B cell (primary cell): ENCODE results near the gene SELENOP. TPM values are rescaled to one million over a fixed set of nuclear protein-coding genes. Genes with fewer than 3 reads are reported as not detected.
A peak's percentile ranks its signal among the peaks of the same experiment; 100 is the strongest.

Experiments used
- ATAC-seq: fragments of 200-7000 bp; cut with Tn5 transposase; one replicate; pipeline ENCODE4 v1.10.0; 2021; ENCODE audit warnings: low read depth, mild to moderate bottlenecking, moderate number of reproducible peaks, moderate library complexity
- CTCF ChIA-PET: fragments of 350-600 bp; sonication (Branson Sonifier 250); formaldehyde crosslinking; loops from one replicate; lab custom pipeline; 2021; ENCODE audit warnings: antibody characterized with exemption, inconsistent platforms; lab: Charles Lee
- POLR2A ChIA-PET: fragments of 350-600 bp; sonication (Branson Sonifier 250); formaldehyde crosslinking; loops from one replicate; lab custom pipeline; 2021; ENCODE audit warnings: antibody characterized with exemption; lab: Charles Lee
- DNase-seq: peaks from one replicate; pipeline ENCODE4 v3.0.0; 2013
- H2AFZ ChIP-seq: 2 replicates; pipeline ENCODE4 v1.6.1; 2012; ENCODE audit warnings: mild to moderate bottlenecking, low read depth, low read length; ENCODE audit not compliant: insufficient read depth, poor library complexity, severe bottlenecking
- H3K27ac ChIP-seq, 2 donors: 1 replicate in 1 of 2; 2 replicates in 1 of 2; pipeline ENCODE4 v1.5.1; 2012 to 2013; ENCODE audit warnings: low read length in 2 of 2, mild to moderate bottlenecking in 2 of 2, moderate library complexity in 1 of 2
- H3K27me3 ChIP-seq, 4 experiments: fragments of 200-600 bp in 1 of 4; sonication (generic) in 1 of 4; replicated peaks in 1 of 4; 1 replicate in 2 of 4; 2 replicates in 2 of 4; pipeline versions ENCODE4 v1.6.1 to v1.7.0; 2013 to 2016; ENCODE audit warnings: low read length in 3 of 4, mild to moderate bottlenecking in 2 of 4, mixed read lengths in 1 of 4, moderate library complexity in 1 of 4; ENCODE audit not compliant: insufficient read depth in 4 of 4, control insufficient read depth in 3 of 4; ENCODE audit errors: control extremely low read depth in 1 of 4
- H3K36me3 ChIP-seq, 2 experiments: replicated peaks in 1 of 2; 1 replicate in 1 of 2; 2 replicates in 1 of 2; pipeline versions ENCODE4 v1.6.1 to v1.7.1; 2013; ENCODE audit warnings: low read length in 1 of 2; ENCODE audit not compliant: insufficient read depth in 2 of 2, control insufficient read depth in 1 of 2; ENCODE audit errors: control extremely low read depth in 1 of 2, extremely low read depth in 1 of 2
- H3K4me1 ChIP-seq, 2 donors: fragments of 200-600 bp in 1 of 2; sonication (generic) in 1 of 2; 1 replicate in 1 of 2; 2 replicates in 1 of 2; pipeline versions ENCODE4 v1.5.1 to v1.6.1; 2013 to 2017; ENCODE audit warnings: low read length in 2 of 2; ENCODE audit not compliant: control insufficient read depth in 2 of 2, insufficient read depth in 2 of 2
- H3K4me2 ChIP-seq: replicated peaks from 2 replicates; pipeline ENCODE3; 2012; ENCODE audit warnings: mild to moderate bottlenecking, low read depth, low read length; ENCODE audit not compliant: poor library complexity, severe bottlenecking
- H3K4me3 ChIP-seq, 5 experiments: fragments of 200-600 bp in 1 of 5; sonication (generic) in 1 of 5; 1 replicate in 3 of 5; 2 replicates in 2 of 5; pipeline versions ENCODE4 v1.5.1 to v1.7.0; 2011 to 2016; ENCODE audit warnings: low read length in 4 of 5, mild to moderate bottlenecking in 4 of 5, low read depth in 2 of 5, control low read depth in 1 of 5, moderate library complexity in 1 of 5; ENCODE audit not compliant: insufficient read depth in 1 of 5; ENCODE audit errors: control extremely low read depth in 1 of 5, extremely low read depth in 1 of 5
- H3K79me2 ChIP-seq: fragments of 200-600 bp; sonication (generic); one replicate; pipeline ENCODE4 v1.6.0; 2016; ENCODE audit warnings: low read length; ENCODE audit not compliant: control insufficient read depth, insufficient read depth
- H3K9ac ChIP-seq: fragments of 200-600 bp; sonication (generic); 2 replicates; pipeline ENCODE4 v1.6.1; 2017; ENCODE audit warnings: mild to moderate bottlenecking, low read length, moderate library complexity
- H3K9me3 ChIP-seq, 3 donors: one replicate each; pipeline versions ENCODE4 v1.6.1 to v1.7.1; 2013; ENCODE audit warnings: low read length in 2 of 3; ENCODE audit not compliant: control insufficient read depth in 2 of 3, insufficient read depth in 1 of 3; ENCODE audit errors: control extremely low read depth in 1 of 3
- H4K20me1 ChIP-seq: 2 replicates; pipeline ENCODE4 v1.6.0; 2012; ENCODE audit warnings: mild to moderate bottlenecking, low read length; ENCODE audit not compliant: insufficient read depth, control insufficient read depth, poor library complexity, severe bottlenecking
- H3K27ac Mint-ChIP-seq: one replicate; pipeline ENCODE4 v1.8.0; 2021; ENCODE audit warnings: mixed read lengths
- H3K27me3 Mint-ChIP-seq: one replicate; pipeline ENCODE4 v1.8.0; 2021; ENCODE audit warnings: mixed read lengths
- H3K4me1 Mint-ChIP-seq: one replicate; pipeline ENCODE4 v1.8.0; 2021; ENCODE audit warnings: mixed read lengths
- H3K4me3 Mint-ChIP-seq: one replicate; pipeline ENCODE4 v1.8.0; 2021; ENCODE audit warnings: mixed read lengths
- H3K9me3 Mint-ChIP-seq: one replicate; pipeline ENCODE4 v1.8.0; 2022; ENCODE audit warnings: mixed read lengths; ENCODE audit not compliant: insufficient read depth
- CTCF ChIP-seq: fragments of 200-600 bp; IDR thresholded peaks from one replicate; pipeline ENCODE4 v1.8.0; 2022; ENCODE audit warnings: antibody characterized with exemption, mild to moderate bottlenecking
- EZH2 ChIP-seq: IDR thresholded peaks from 2 replicates; pipeline ENCODE4 v1.6.1; 2012; ENCODE audit warnings: borderline replicate concordance, low read depth, mild to moderate bottlenecking, moderate library complexity, low read length; ENCODE audit not compliant: insufficient read depth, poor library complexity, severe bottlenecking
- WGBS: methylation state at CpG from one replicate; pipeline ENCODE4 v1.1.5; 2013; ENCODE audit warnings: missing lambda C conversion rate; ENCODE audit not compliant: insufficient coverage; 5-methylcytosine and 5-hydroxymethylcytosine counted together
- intact Hi-C: fragments of 100-400 bp; cut with micrococcal nuclease; formaldehyde crosslinking; loops from one replicate; pipeline ENCODE4 v1.10.0; 2022
- polyA plus RNA-seq: library from polyadenylated mRNA; depleted of rRNA; stranded (reverse); fragments of >200 nt; gene quantifications from 2 replicates; pipeline ENCODE4 v1.2.3, GENCODE V29; 2012
- total RNA-seq, 2 donors: library from RNA; stranded (reverse); fragments of 120-200 nt in 1 of 2; gene quantifications; 1 replicate in 1 of 2; 2 replicates in 1 of 2; pipeline versions ENCODE4 v1.2.3 to v1.2.4, GENCODE V29; 2013 to 2022

The SELENOP gene
- total and polyA plus RNA-seq, 2 donors (not counting 1 experiment from before 2014, with no cell fraction given), result 0.12 TPM; not detected in 1

- WGBS, result no CpG with 5 or more reads among the region's 2 CpGs
- ChIA-PET POLR2A (no interaction called here), CTCF (no interaction called here)
- Histone ChIP-seq H3K79me2 (no peaks in the 10 kb centered on the region), H3K36me3 (no peaks in the 10 kb centered on the region), H3K4me1 (peaks cover 4 to 7% of the 10 kb centered on the region in 2 donors), H3K27me3 (no peaks in the 10 kb centered on the region), H3K4me2 (no peak overlapping the region), H3K9ac (no peak overlapping the region), H3K9me3 (no peaks in the 10 kb centered on the region), H4K20me1 (no peaks in the 10 kb centered on the region), H3K27ac (no peak overlapping the region), H3K4me3 (no peak overlapping the region), H2AFZ (no peak overlapping the region)
- Mint-ChIP-seq H3K9me3 (no peaks in the 10 kb centered on the region), H3K27me3 (no peaks in the 10 kb centered on the region), H3K4me3 (no peak overlapping the region), H3K4me1 (peaks cover 9% of the 10 kb centered on the region), H3K27ac (no peak overlapping the region)
- no peak for ATAC-seq
- no peak for DNase-seq
- TF ChIP-seq EZH2, result no peak
- TF ChIP-seq CTCF, result no peak
- intact Hi-C loops, result no loop called here
These were observed 52.2 kb downstream of the SELENOP start for GRCh38 chr5:42759456-42759855.

- CTCF ChIA-PET, result interaction anchor here (0.7 kb wide), 1 partner anchor 171 kb away, joined by 3 read pairs; no protein-coding TSS in a partner anchor
- peak within 1 kb of the TSS; percentile 1 to 7 for H3K27ac ChIP-seq
These were observed 54.8 kb downstream of the SELENOP start, which contains the start of gene CCDC152 for GRCh38 chr5:42756606-42757601. TSS of gene CCDC152 (plus strand) at chr5:42756818. CDS start at chr5:42759122, 2,304 bp downstream.

More at GRCh38 chr5:42756606-42757601, 54.8 kb downstream of the SELENOP start, which contains the start of gene CCDC152:
- DNase-seq (peak; percentile 50), ATAC-seq (peak; percentile 80)
- POLR2A ChIA-PET, result no interaction called here
- Histone ChIP-seq H3K27me3 (no peaks in the 10 kb centered on the region), H3K4me3 (peak within 1 kb of the TSS; percentile 8 to 66 (median 52)), H2AFZ (peak within 1 kb of the TSS; percentile 69), H4K20me1 (no peaks in the 10 kb centered on the region), H3K4me2 (peak within 1 kb of the TSS; percentile 68), H3K9ac (peak within 1 kb of the TSS; percentile 60), H3K79me2 (no peaks in the 10 kb centered on the region), H3K4me1 (peaks cover 4 to 7% of the 10 kb centered on the region in 2 donors), H3K36me3 (no peaks in the 10 kb centered on the region), H3K9me3 (no peaks in the 10 kb centered on the region)
- 33% methylated on average over 32 of the region's 35 CpGs for WGBS
- intact Hi-C loops, result no loop called here
- Mint-ChIP-seq H3K4me3 (peak within 1 kb of the TSS; percentile 89), H3K4me1 (peaks cover 9% of the 10 kb centered on the region), H3K27ac (peak within 1 kb of the TSS; percentile 54), H3K27me3 (no peaks in the 10 kb centered on the region), H3K9me3 (no peaks in the 10 kb centered on the region)
- no peak for TF ChIP-seq EZH2
- TF ChIP-seq CTCF, result no peak
